SW480 (cell line): ENCODE measurements around the gene RAB3C.
"Not testable (repeated sequence)": the region's sequence is repeated elsewhere in the genome, so short reads cannot be mapped to it uniquely, and the experiment has no call there.

Experiments used
- DNase-seq: peaks from one replicate; pipeline ENCODE4 v3.0.0-alpha.2; 2016; ENCODE audit warnings: low spot score

RAB3C gene

GRCh38 chr5:58602889-58603288, 20.0 kb downstream of the RAB3C start:
- not testable (repeated sequence) for DNase-seq

DNA sequence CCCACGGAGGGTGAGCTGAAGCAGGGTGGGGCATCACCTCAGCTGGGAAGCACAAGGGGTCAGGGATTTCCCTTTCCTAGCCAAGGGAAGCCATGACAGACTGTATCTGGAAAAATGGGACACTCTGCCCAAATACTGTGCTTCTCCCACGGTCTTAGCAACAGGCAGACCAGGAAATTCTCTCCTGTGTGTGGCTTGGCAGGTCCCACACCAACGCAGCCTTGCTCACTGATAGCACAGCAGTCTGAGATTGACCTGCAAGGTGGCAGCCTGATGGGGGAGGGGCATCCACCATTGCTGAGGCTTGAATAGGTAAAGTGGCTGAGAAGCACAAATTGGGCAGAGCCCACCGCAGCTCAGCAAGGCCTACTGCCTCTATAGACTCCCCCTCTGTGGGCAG, 23.2 kb downstream of the RAB3C start:
- no peak for DNase-seq

DNA sequence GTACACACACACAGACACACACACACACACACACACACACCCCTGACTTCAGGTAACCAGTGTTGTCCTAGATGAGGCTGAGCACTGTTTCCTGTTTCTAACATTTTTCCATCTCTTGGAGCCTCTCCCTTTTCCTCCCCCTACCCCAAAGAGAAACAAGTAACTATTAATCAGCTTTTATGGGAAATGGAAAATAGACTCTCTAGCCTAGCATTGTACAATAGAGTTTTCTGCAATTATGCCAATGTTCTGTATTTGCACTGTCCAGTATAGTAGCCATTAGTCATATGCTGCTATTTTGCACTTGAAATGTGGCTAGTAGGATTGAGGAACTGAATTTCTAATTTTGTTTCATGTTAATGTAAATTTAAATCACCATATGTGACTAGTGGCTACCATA, 33.1 kb downstream of the RAB3C start:
- no peak for DNase-seq

DNA sequence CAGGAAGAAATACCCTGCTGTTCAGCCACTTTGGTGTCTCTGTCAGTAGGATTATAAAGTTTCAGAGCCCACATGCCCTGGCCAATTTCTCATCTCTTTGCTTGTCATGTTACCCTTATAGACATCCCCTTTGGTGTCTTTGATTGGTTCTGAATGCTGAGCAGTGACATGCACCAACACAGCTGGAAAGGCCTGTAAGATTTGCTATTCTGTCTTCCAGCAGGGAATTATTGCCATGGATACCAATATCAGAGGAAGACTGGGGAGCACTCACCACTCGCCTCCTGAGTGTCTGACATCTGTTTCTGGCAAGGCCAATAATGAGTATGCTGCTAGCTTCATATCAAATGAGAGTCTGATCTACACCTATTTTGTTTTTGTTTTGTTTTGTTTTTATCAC, 34.4 kb downstream of the RAB3C start:
- no peak for DNase-seq

DNA sequence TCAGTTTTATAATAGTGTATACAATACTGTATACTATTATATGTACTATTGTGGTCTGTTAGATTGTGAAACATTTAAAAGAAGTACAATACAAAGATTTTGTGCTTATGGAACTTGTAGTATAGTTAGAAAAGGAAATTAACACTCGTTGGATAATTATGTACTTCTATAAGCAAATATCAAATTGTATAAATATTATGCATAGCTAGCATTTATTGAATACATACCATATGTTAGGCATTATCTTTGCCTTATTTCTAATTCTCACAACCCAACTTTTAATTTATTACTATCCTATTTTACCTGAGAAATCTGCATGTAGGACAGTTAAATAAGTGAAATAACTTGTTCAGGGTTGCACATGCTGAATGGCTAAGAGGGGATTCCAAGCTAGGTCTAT, 37.5 kb downstream of the RAB3C start:
- DNase-seq, result no peak

- no peak for DNase-seq
These were observed 40.3 kb downstream of the RAB3C start for GRCh38 chr5:58622936-58623871.

- no peak for DNase-seq
These were observed 45.8 kb downstream of the RAB3C start for GRCh38 chr5:58628626-58629025.

DNA sequence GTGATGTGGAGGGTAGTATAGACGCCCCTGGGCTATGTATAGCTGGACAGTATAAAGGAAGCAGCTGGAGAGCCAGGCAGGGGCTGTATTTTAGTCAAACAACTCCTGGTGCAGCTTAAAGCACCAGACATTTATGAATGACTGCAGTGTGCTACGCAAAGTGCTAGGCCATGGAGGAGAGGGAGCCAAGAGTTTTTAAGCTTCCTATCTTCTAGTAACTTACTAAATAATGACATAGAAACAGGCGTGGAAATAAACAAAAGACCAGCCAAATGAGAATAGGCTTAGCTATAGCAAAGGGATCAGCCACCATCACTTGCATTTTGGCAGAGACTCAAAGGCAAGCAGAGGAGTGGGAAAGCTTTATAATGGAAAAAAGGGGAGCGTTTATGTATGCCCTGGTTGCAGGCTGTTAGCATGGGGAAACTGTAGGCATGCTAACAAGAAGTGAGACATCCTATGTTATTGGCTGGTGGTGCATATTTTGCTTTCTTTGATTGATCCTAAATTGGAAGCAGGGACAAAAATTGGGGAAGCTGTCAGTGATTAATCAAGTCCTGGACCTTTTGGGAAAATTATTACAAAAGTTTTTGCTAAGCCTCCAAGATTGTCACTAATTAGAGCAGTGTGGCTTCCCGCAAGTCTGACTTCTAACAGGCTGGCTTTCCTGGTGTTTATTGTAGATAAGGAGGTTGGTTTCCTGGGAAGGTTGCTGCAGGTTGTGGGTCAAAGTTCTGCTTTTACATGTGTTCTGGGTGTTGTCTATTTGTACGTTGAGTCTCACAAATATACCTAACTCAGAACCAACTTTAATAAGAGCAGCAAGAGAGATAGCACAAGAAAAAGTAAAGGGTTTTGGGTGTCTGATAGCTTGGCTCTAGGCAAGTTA, 46.6 kb downstream of the RAB3C start:
- no peak for DNase-seq

- no peak for DNase-seq
These were observed 49.0 kb downstream of the RAB3C start for GRCh38 chr5:58631895-58632294.

- no peak for DNase-seq
These were observed 52.5 kb downstream of the RAB3C start for GRCh38 chr5:58635416-58635815.

GRCh38 chr5:58640011-58640410, 57.1 kb downstream of the RAB3C start:
- no peak for DNase-seq

GRCh38 chr5:58641533-58641932, 58.7 kb downstream of the RAB3C start:
- no peak for DNase-seq

- DNase-seq, result no peak
These were observed 66.0 kb downstream of the RAB3C start for GRCh38 chr5:58648846-58649245.

DNA sequence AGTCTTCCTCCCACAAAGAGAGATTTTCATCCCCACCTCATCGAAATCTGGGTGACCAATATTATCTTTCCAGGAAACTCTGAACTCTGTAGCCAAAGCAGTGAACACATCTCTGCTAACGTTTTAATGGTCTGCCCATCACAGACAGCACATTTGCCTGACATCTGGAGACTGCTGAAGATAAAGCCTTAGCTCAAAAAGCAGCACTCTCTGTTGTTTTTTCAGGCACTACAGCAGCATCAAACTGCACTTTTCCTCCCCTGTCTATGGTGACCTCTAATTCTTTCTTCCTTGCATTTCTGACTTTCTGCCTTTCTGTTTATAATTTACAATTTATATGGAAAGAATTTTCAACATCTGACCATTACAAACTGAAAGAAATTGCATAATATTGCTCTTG, 66.8 kb downstream of the RAB3C start:
- DNase-seq, result no peak

- no peak for DNase-seq
These were observed 70.6 kb downstream of the RAB3C start for GRCh38 chr5:58653521-58653920.

DNA sequence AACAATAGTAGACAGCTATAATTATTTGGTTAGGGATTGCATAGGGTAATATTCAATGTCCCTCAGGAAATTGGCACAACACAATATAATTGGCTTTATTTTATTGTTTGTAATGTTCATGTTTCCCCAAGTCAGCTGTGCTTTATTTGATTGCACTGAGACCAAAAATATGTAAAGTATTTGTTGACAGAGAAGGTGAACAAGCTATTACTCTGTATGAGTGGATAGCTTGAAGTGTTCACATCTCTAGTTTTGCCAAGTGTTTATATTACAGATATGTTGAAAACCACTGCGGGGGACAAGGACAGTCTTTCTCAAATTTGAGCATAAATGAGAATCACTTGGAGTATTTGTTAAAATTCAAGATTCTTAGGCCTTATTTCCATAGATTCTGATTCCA, 83.3 kb downstream of the RAB3C start:
- DNase-seq, result no peak

DNA sequence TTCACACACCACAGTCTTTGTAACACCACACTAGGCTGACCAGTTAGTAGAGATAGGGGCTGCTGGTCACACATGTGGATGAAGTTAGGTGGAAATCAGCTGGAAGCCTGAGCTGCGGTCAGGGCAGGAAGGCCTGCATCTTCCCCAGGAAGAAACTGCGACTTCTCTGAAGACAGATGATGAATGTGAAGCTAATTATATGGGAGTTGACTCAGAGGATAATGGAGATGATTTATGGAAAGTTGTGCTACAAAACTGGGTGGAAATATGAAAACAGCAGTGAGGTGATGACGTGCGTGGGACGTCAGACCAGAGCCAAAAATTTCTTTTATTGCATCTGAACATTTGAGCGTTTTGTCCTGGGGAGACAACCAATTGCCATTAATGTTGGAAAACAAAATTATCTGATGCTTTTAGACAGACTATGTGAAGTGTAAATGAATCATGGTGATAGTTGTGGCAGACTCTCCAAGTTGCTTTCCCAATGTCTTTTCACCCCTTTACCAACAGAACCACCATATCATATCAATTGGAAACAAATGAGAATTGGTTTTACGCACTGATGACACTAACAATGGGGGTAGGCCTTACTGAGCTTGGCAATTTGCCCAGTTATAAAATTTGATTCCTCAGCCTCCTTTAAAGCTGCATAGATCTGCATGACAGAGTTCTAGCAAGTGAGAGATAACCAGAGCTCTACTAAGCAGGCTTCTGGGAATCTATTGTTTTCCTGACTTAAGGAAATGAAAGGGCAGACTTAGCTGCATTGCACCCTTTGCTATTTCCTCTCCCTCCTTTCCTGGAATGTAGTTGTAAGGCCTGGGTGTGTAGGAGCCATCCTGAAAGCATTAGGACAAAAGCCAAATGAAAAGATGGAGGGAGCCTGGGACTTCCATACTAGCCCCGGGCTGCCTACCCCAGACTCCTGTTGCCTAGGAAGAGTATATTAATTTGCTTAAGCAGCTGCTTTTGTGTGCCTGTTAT, 84.0 kb downstream of the RAB3C start:
- no peak for DNase-seq

- DNase-seq, result no peak
These were observed 87.7 kb downstream of the RAB3C start for GRCh38 chr5:58670582-58670981.

- no peak for DNase-seq
These were observed 88.3 kb downstream of the RAB3C start for GRCh38 chr5:58671155-58671554.

- DNase-seq, result no peak
These were observed 89.6 kb downstream of the RAB3C start for GRCh38 chr5:58672521-58672920.

DNA sequence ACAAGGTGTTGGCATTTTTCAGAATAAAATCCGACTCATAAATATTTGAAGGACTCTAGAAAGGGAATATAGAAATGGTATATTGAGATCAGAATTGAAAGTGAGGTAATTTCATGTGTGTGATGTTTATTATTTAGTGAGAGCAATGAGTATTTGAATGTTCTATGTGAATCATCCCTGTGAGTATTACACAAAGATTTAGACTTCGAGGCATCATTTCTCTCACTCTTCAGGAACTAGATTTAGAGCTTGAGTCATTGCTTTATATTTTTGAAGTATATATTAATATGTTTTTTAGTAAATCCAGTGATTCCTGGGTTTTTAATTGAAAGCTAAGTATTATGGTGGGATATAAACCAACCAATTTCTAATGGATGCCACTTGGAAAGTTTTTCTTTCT, 91.2 kb downstream of the RAB3C start:
- DNase-seq, result no peak

GRCh38 chr5:58674711-58675110, 91.8 kb downstream of the RAB3C start:
- no peak for DNase-seq
